ENCODE measurements around the gene TFCP2.
A peak's percentile ranks its signal among the peaks of the same experiment; 100 is the strongest.
"Not testable (repeated sequence)": the region's sequence is repeated elsewhere in the genome, so short reads cannot be mapped to it uniquely, and the experiment has no call there.

TFCP2 gene

GRCh38 chr12:51083126-51083833 lies 89.7 kb downstream of the TFCP2 start, which contains the start of gene CSRNP2:
Gene CSRNP2 (minus strand): TSS chr12:51083596. CDS start chr12:51076561, 7,035 bp downstream.
- DNase-seq (ENCODE audit: low read depth in 2 of 2, low spot score in 1 of 2) = peak; percentile 84 to 89

GRCh38 chr12:51082561-51083125 lies 90.3 kb downstream of the TFCP2 start:
- DNase-seq (ENCODE audit: low read depth in 2 of 2, low spot score in 1 of 2) = no peak

GRCh38 chr12:51081421-51081820 lies 91.5 kb downstream of the TFCP2 start:
- no peak for DNase-seq (ENCODE audit: low read depth in 2 of 2, low spot score in 1 of 2)

- DNase-seq (ENCODE audit: low read depth in 2 of 2, low spot score in 1 of 2) = no peak
Measured at GRCh38 chr12:51080136-51080535, 92.8 kb downstream of the TFCP2 start.

- DNase-seq (ENCODE audit: low read depth in 2 of 2, low spot score in 1 of 2) = not testable (repeated sequence)
Measured at GRCh38 chr12:51078866-51079265, 94.1 kb downstream of the TFCP2 start.

- not testable (repeated sequence) for DNase-seq (ENCODE audit: low read depth in 2 of 2, low spot score in 1 of 2)
Measured at GRCh38 chr12:51078346-51078745, 94.6 kb downstream of the TFCP2 start.

GRCh38 chr12:51077930-51078329 lies 95.0 kb downstream of the TFCP2 start:
- DNase-seq (ENCODE audit: low read depth in 2 of 2, low spot score in 1 of 2) = no peak

GRCh38 chr12:51076236-51076930 lies 96.6 kb downstream of the TFCP2 start:
- no peak for DNase-seq (ENCODE audit: low read depth in 2 of 2, low spot score in 1 of 2)

GRCh38 chr12:51075390-51075789 lies 97.5 kb downstream of the TFCP2 start:
- DNase-seq (ENCODE audit: low read depth in 2 of 2, low spot score in 1 of 2) = no peak

- no peak for DNase-seq (ENCODE audit: low read depth in 2 of 2, low spot score in 1 of 2)
Measured at GRCh38 chr12:51071663-51072062, 101.3 kb downstream of the TFCP2 start.

- no peak for DNase-seq (ENCODE audit: low read depth in 2 of 2, low spot score in 1 of 2)
Measured at GRCh38 chr12:51070004-51070403, 102.9 kb downstream of the TFCP2 start.

GRCh38 chr12:51067771-51068170 lies 105.2 kb downstream of the TFCP2 start:
- no peak for DNase-seq (ENCODE audit: low read depth in 2 of 2, low spot score in 1 of 2)

GRCh38 chr12:51067229-51067628 lies 105.7 kb downstream of the TFCP2 start:
- DNase-seq (ENCODE audit: low read depth in 2 of 2, low spot score in 1 of 2) = no peak

GRCh38 chr12:51065530-51065929 lies 107.4 kb downstream of the TFCP2 start:
- no peak for DNase-seq (ENCODE audit: low read depth in 2 of 2, low spot score in 1 of 2)

GRCh38 chr12:51062631-51063397 lies 110.1 kb downstream of the TFCP2 start:
- DNase-seq (ENCODE audit: low read depth in 2 of 2, low spot score in 1 of 2) = no peak

- no peak for DNase-seq (ENCODE audit: low read depth in 2 of 2, low spot score in 1 of 2)
Measured at GRCh38 chr12:51059086-51059485, 113.8 kb downstream of the TFCP2 start.

- DNase-seq (ENCODE audit: low read depth in 2 of 2, low spot score in 1 of 2) = no peak
Measured at GRCh38 chr12:51056242-51056641, 116.7 kb downstream of the TFCP2 start.

- DNase-seq (ENCODE audit: low read depth in 2 of 2, low spot score in 1 of 2) = no peak
Measured at GRCh38 chr12:51055060-51055459, 117.9 kb downstream of the TFCP2 start.

- DNase-seq (ENCODE audit: low read depth in 2 of 2, low spot score in 1 of 2) = no peak
Measured at GRCh38 chr12:51051787-51052186, 121.1 kb downstream of the TFCP2 start.

- DNase-seq (ENCODE audit: low read depth in 2 of 2, low spot score in 1 of 2) = no peak
Measured at GRCh38 chr12:51049525-51049924, 123.4 kb downstream of the TFCP2 start.

GRCh38 chr12:51048661-51049251 lies 124.2 kb downstream of the TFCP2 start:
- DNase-seq (ENCODE audit: low read depth in 2 of 2, low spot score in 1 of 2) = no peak

Measured in stimulated activated CD8-positive, alpha-beta memory T cell treated with anti-CD3 and anti-CD28 coated beads, Interleukin-4, amount 100 ng/mL, for 1 hour (primary cell).